Keratinocyte (primary cell): Measurements from ENCODE around the gene CTNNA2. TPM values are rescaled to one million over a fixed set of nuclear protein-coding genes. Genes with fewer than 3 reads are reported as not detected.

ENCODE experiments used
- DNase-seq: peaks from one replicate; pipeline ENCODE4 v3.0.0-alpha.2; 2011; ENCODE audit warnings: low read depth, missing footprints, low spot score
- FAIRE-seq: peaks from 2 replicates; lab custom pipeline; 2011; peaks lifted over from hg19 to GRCh38; lab: Jason Lieb, UNC
- H2AFZ ChIP-seq: 2 replicates; pipeline ENCODE4 v1.6.0; 2012; ENCODE audit warnings: low read length, control low read depth, inconsistent platforms; ENCODE audit not compliant: control insufficient read depth
- H3K27ac ChIP-seq: 2 replicates; pipeline ENCODE4 v1.5.1; 2011; ENCODE audit warnings: low read length; ENCODE audit not compliant: control insufficient read depth, insufficient read depth
- H3K27me3 ChIP-seq: 3 replicates; pipeline ENCODE4 v1.6.0; 2011; ENCODE audit warnings: low read length; ENCODE audit not compliant: control insufficient read depth, insufficient read depth; ENCODE audit errors: extremely low read depth
- H3K36me3 ChIP-seq, 2 experiments: 2 replicates in 1 of 2; 3 replicates in 1 of 2; pipeline ENCODE4 v1.5.1; 2011; ENCODE audit warnings: low read length in 2 of 2, mild to moderate bottlenecking in 1 of 2; ENCODE audit not compliant: control insufficient read depth in 2 of 2, insufficient read depth in 2 of 2; ENCODE audit errors: extremely low read depth in 1 of 2
- H3K4me1 ChIP-seq: 3 replicates; pipeline ENCODE4 v1.5.1; 2011; ENCODE audit warnings: low read length; ENCODE audit not compliant: control insufficient read depth, insufficient read depth; ENCODE audit errors: extremely low read depth
- H3K4me2 ChIP-seq: 3 replicates; pipeline ENCODE4 v1.6.0; 2011; ENCODE audit warnings: low read depth, low read length; ENCODE audit not compliant: control insufficient read depth, insufficient read depth; ENCODE audit errors: extremely low read depth
- H3K4me3 ChIP-seq, 3 experiments: fragments of 200-600 bp in 1 of 3; sonication (generic) in 1 of 3; 2 replicates in 2 of 3; 3 replicates in 1 of 3; pipeline ENCODE4 v1.5.1; 2011 to 2016; ENCODE audit warnings: low read length in 3 of 3, mild to moderate bottlenecking in 3 of 3, control low read depth in 2 of 3, inconsistent platforms in 1 of 3, low read depth in 1 of 3, mixed read lengths in 1 of 3, mixed run types in 1 of 3, moderate library complexity in 1 of 3; ENCODE audit not compliant: control insufficient read depth in 2 of 3, insufficient read depth in 2 of 3; ENCODE audit errors: extremely low read depth in 1 of 3
- H3K79me2 ChIP-seq: 2 replicates; pipeline ENCODE4 v1.6.0; 2012; ENCODE audit warnings: low read length; ENCODE audit not compliant: control insufficient read depth, insufficient read depth
- H3K9ac ChIP-seq: 3 replicates; pipeline ENCODE4 v1.6.0; 2011; ENCODE audit warnings: low read length; ENCODE audit not compliant: control insufficient read depth, insufficient read depth; ENCODE audit errors: extremely low read depth
- H3K9me1 ChIP-seq: 3 replicates; pipeline ENCODE4 v1.6.0; 2011; ENCODE audit warnings: low read length; ENCODE audit not compliant: control insufficient read depth, insufficient read depth; ENCODE audit errors: extremely low read depth
- H3K9me3 ChIP-seq: 2 replicates; pipeline ENCODE4 v1.5.1; 2012; ENCODE audit warnings: low read depth, low read length; ENCODE audit not compliant: control insufficient read depth
- H4K20me1 ChIP-seq: 3 replicates; pipeline ENCODE4 v1.6.0; 2011; ENCODE audit warnings: low read length; ENCODE audit not compliant: control insufficient read depth, insufficient read depth; ENCODE audit errors: extremely low read depth
- EZH2 ChIP-seq: IDR thresholded peaks from one replicate; pipeline ENCODE4 v1.6.1; 2012; ENCODE audit warnings: inconsistent platforms, mild to moderate bottlenecking, low read length, moderate library complexity
- dilution Hi-C: fragments of 300-500 bp; cut with MboI; formaldehyde crosslinking; loops from one replicate; pipeline ENCODE4 v1.7.0; 2020; ENCODE audit warnings: low sequenced_read_pairs; ENCODE audit not compliant: extremely low pct_ligation_motif_present
- polyA plus RNA-seq, 5 experiments: library from polyadenylated mRNA; depleted of rRNA in 3 of 5; stranded (reverse) in 3 of 5; stranded (forward) in 1 of 5; unstranded in 1 of 5; fragments of >200 nt; gene quantifications; 1 replicate in 1 of 5; 2 replicates in 3 of 5; 3 replicates in 1 of 5; pipeline versions ENCODE4 v1.2.1 to v1.2.3, GENCODE V29; 2011 to 2012; ENCODE audit warnings: missing spikeins in 2 of 5, low read depth in 1 of 5, low replicate concordance in 1 of 5
- TF ChIP-seq, protein P1 (sequence below), 3 experiments: IDR thresholded peaks in 1 of 3; conservative IDR thresholded peaks in 1 of 3; optimal IDR thresholded peaks in 1 of 3; 2 replicates in 2 of 3; 3 replicates in 1 of 3; pipeline versions ENCODE3 to v1.5.1; 2011; ENCODE audit warnings: low read length in 3 of 3, mild to moderate bottlenecking in 3 of 3, moderate library complexity in 2 of 3, control low read depth in 1 of 3, inconsistent platforms in 1 of 3; ENCODE audit not compliant: insufficient read depth in 2 of 3; ENCODE audit errors: extremely low read depth in 1 of 3

Gene CTNNA2
- polyA plus RNA-seq, 1 donor (not counting 4 experiments of a cell fraction or from before 2014, with no cell fraction given), result not detected

DNA sequence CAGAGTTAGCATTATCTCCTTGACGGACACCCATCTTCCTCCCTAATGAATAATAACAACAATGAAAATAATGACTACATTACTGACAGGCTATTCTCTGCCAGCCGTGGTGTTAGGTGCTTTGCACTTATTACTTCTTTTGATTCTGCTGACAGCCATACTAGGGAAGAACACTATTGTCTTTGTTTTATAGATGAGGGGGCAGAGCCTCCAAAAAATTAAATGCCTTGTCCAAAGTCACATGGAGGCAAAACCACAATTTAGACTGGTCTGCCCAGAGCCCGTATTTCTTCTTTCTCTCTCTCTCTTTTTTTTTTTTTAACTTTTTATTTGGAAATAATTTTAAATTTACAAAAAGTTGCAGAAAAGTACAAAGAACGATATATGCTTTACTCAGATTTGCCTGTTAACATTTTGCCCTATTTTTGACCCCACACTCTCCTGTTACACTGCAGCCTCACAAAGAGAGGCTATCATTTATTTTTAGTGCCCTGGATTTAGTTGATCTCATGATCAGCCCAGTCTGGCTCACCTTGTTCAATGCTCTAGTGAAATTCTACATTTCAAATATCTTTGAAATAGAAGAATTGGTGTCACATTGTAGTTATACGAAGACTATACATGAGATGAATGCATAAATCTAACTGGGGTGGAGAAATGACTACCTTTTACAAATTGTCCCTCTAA is 422.3 kb downstream of the CTNNA2 start:
- Histone ChIP-seq H3K4me3 (no peak overlapping the region), H3K9me1 (no peaks in the 10 kb centered on the region), H3K27ac (no peak overlapping the region), H3K27me3 (no peaks in the 10 kb centered on the region), H3K4me1 (no peaks in the 10 kb centered on the region), H3K36me3 (no peaks in the 10 kb centered on the region), H4K20me1 (no peaks in the 10 kb centered on the region), H3K4me2 (no peak overlapping the region), H3K9me3 (no peaks in the 10 kb centered on the region), H3K79me2 (no peaks in the 10 kb centered on the region), H2AFZ (no peak overlapping the region), H3K9ac (no peak overlapping the region)
- TF ChIP-seq EZH2, result no peak
- TF ChIP-seq, protein P1, sequence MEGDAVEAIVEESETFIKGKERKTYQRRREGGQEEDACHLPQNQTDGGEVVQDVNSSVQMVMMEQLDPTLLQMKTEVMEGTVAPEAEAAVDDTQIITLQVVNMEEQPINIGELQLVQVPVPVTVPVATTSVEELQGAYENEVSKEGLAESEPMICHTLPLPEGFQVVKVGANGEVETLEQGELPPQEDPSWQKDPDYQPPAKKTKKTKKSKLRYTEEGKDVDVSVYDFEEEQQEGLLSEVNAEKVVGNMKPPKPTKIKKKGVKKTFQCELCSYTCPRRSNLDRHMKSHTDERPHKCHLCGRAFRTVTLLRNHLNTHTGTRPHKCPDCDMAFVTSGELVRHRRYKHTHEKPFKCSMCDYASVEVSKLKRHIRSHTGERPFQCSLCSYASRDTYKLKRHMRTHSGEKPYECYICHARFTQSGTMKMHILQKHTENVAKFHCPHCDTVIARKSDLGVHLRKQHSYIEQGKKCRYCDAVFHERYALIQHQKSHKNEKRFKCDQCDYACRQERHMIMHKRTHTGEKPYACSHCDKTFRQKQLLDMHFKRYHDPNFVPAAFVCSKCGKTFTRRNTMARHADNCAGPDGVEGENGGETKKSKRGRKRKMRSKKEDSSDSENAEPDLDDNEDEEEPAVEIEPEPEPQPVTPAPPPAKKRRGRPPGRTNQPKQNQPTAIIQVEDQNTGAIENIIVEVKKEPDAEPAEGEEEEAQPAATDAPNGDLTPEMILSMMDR (optimal IDR thresholded peaks at IDR 0.05 in 1 of 3, IDR thresholded peaks at IDR 0.05 in 1 of 3, conservative IDR thresholded peaks at IDR 0.05 in 1 of 3; ENCODE audit: extremely low read depth in 1 of 3, insufficient read depth in 2 of 3, low read length in 3 of 3), result no peak
- FAIRE-seq (no peak), DNase-seq (no peak)
- dilution Hi-C loops, result no loop called here

DNA sequence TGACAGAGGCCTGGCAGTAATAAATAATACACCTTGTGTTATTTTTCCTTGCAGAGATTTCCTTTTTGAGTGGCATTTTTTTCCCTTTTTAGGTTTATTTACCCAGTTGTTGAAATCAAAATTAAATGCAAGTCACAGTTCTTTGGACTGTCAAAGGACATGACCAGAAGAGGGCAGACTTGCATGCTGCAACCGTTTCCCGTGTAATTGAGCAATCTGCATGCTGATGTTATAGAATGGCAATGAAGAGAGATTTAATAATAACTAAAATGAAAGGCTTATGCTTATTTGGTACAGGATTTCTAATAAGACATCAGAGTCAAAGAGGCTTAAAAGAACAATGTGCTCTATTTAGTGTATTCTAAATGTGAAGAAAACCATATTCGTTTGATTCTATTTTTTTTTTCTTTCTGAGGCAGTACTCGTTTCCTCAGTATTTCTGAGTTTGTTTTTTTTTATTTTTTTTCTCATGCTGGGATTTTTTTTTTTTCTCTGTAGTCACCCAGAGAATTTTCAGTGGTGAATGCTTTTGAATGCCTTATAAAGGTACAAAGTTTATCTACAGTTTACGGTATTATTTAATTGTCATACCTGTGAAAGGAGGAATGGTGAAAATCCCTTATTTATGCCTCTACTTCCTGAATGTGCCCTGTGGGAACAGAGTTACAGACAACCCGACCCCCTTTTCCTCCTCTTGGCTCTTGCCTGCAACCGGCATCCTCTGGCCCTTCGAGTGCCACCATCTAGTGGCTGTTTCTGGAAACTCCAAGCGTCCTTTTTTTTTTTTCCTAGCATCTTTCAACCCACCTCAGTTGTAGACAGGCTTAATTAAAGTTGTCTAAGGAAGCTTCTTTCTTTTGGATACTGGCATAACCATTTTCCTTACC is 423.2 kb downstream of the CTNNA2 start:
- H3K9me1 ChIP-seq, result no peaks in the 10 kb centered on the region
- no peaks in the 10 kb centered on the region for H4K20me1 ChIP-seq
- no peak overlapping the region for H3K4me3 ChIP-seq
- no peak for FAIRE-seq
- DNase-seq, result no peak
- no peak overlapping the region for H3K9ac ChIP-seq
- H3K79me2 ChIP-seq, result no peaks in the 10 kb centered on the region
- H3K36me3 ChIP-seq, result no peaks in the 10 kb centered on the region
- no peak for TF ChIP-seq EZH2
- TF ChIP-seq, protein P1 (optimal IDR thresholded peaks at IDR 0.05 in 1 of 3, IDR thresholded peaks at IDR 0.05 in 1 of 3, conservative IDR thresholded peaks at IDR 0.05 in 1 of 3; ENCODE audit: extremely low read depth in 1 of 3, insufficient read depth in 2 of 3, low read length in 3 of 3), result peak; percentile 43 to 72 (median 61)
- no peaks in the 10 kb centered on the region for H3K9me3 ChIP-seq
- no peak overlapping the region for H3K27ac ChIP-seq
- no peak overlapping the region for H2AFZ ChIP-seq
- no peak overlapping the region for H3K4me2 ChIP-seq
- H3K4me1 ChIP-seq, result no peaks in the 10 kb centered on the region
- H3K27me3 ChIP-seq, result no peaks in the 10 kb centered on the region
- dilution Hi-C loops, result no loop called here
